ENCODE measurements around the gene CLOCK.

DNA sequence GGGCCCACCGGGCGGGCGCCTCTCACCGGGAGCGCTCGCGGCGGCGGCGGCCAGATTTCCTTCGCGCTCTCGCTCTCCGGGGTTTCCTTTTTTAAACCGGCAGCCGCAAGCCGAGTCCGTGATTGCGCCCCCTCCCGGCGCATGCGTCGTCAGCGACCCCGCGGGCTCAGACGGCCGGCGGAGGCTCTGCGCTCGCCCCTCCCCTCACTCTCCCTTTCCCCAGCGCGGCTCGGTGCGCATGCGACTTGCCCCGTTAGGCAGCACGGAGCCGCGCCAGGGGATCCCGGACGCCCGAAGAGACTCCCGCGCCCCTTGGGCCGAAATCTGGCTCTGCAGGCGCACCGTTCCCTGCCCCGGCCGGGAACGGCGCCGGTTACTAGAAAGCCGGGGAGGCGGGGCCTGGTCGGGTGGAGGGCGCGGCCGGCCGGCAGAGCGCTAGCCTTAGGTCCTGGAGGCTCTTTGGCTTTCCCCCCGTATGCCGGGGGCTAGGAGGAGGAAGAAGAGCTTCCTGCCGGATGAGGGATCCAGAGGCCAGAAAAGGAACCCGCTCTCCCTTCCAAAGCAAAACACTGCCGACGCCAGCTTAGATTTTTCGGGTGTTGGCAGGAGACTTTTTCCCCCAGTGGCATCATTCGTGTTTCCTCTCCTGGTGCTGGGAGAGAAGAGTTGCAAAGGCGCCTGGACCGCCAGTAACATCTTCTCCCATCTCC is at the start of gene CLOCK:
- TF ChIP-seq SMARCE1 (IDR thresholded peaks at IDR 0.05; ENCODE audit: borderline replicate concordance) (no peak), KLF13 (CRISPR knock-in tag; IDR thresholded peaks at IDR 0.05) (no peak), KAT2B (IDR thresholded peaks at IDR 0.05; ENCODE audit: borderline replicate concordance, low read depth, low read length) (no peak), KDM1A (CRISPR knock-in tag; IDR thresholded peaks at IDR 0.05) (no peak), ZNF383 (CRISPR knock-in tag; IDR thresholded peaks at IDR 0.05; ENCODE audit: borderline replicate concordance) (0 out of 2 replicates have a peak, but pooled peaks have one; percentile 56), ZNF234 (CRISPR knock-in tag; conservative IDR thresholded peaks at IDR 0.05) (no peak), EP300 (IDR thresholded peaks at IDR 0.05; ENCODE audit: low read depth in 2 of 2, low read length in 2 of 2) (no peak), EP300 (CRISPR knock-in tag; IDR thresholded peaks at IDR 0.05; ENCODE audit: borderline replicate concordance) (peak; percentile 27; the same call in 1 of the 2 replicates), SMARCC2 (IDR thresholded peaks at IDR 0.05) (no peak), POLR2A (IDR thresholded peaks at IDR 0.05; ENCODE audit: insufficient read depth in 1 of 2, low read depth in 2 of 2, low read length in 2 of 2) (peak; percentile 50 to 53; a peak in 3 of 4 replicates)
- TF ChIP-seq, protein P1, sequence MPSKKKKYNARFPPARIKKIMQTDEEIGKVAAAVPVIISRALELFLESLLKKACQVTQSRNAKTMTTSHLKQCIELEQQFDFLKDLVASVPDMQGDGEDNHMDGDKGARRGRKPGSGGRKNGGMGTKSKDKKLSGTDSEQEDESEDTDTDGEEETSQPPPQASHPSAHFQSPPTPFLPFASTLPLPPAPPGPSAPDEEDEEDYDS (CRISPR knock-in tag; IDR thresholded peaks at IDR 0.05): 0 out of 2 replicates have a peak, but pooled peaks have one; percentile 6
- TF ChIP-seq, protein P2, sequence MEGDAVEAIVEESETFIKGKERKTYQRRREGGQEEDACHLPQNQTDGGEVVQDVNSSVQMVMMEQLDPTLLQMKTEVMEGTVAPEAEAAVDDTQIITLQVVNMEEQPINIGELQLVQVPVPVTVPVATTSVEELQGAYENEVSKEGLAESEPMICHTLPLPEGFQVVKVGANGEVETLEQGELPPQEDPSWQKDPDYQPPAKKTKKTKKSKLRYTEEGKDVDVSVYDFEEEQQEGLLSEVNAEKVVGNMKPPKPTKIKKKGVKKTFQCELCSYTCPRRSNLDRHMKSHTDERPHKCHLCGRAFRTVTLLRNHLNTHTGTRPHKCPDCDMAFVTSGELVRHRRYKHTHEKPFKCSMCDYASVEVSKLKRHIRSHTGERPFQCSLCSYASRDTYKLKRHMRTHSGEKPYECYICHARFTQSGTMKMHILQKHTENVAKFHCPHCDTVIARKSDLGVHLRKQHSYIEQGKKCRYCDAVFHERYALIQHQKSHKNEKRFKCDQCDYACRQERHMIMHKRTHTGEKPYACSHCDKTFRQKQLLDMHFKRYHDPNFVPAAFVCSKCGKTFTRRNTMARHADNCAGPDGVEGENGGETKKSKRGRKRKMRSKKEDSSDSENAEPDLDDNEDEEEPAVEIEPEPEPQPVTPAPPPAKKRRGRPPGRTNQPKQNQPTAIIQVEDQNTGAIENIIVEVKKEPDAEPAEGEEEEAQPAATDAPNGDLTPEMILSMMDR (CRISPR knock-in tag; IDR thresholded peaks at IDR 0.05): peak; percentile 74
- TF ChIP-seq, protein P3, sequence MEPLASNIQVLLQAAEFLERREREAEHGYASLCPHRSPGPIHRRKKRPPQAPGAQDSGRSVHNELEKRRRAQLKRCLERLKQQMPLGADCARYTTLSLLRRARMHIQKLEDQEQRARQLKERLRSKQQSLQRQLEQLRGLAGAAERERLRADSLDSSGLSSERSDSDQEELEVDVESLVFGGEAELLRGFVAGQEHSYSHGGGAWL (CRISPR knock-in tag; IDR thresholded peaks at IDR 0.05): peak; percentile 48; the same call in 1 of the 2 replicates
- TF ChIP-seq, protein P4, sequence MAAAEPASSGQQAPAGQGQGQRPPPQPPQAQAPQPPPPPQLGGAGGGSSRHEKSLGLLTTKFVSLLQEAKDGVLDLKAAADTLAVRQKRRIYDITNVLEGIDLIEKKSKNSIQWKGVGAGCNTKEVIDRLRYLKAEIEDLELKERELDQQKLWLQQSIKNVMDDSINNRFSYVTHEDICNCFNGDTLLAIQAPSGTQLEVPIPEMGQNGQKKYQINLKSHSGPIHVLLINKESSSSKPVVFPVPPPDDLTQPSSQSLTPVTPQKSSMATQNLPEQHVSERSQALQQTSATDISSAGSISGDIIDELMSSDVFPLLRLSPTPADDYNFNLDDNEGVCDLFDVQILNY (CRISPR knock-in tag; conservative IDR thresholded peaks at IDR 0.05): no peak
- TF ChIP-seq, protein P5, sequence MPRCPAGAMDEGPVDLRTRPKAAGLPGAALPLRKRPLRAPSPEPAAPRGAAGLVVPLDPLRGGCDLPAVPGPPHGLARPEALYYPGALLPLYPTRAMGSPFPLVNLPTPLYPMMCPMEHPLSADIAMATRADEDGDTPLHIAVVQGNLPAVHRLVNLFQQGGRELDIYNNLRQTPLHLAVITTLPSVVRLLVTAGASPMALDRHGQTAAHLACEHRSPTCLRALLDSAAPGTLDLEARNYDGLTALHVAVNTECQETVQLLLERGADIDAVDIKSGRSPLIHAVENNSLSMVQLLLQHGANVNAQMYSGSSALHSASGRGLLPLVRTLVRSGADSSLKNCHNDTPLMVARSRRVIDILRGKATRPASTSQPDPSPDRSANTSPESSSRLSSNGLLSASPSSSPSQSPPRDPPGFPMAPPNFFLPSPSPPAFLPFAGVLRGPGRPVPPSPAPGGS (CRISPR knock-in tag; IDR thresholded peaks at IDR 0.05): peak; percentile 59; the same call in 1 of the 2 replicates
